ENCODE measurements around the gene EXOSC7.

DNA sequence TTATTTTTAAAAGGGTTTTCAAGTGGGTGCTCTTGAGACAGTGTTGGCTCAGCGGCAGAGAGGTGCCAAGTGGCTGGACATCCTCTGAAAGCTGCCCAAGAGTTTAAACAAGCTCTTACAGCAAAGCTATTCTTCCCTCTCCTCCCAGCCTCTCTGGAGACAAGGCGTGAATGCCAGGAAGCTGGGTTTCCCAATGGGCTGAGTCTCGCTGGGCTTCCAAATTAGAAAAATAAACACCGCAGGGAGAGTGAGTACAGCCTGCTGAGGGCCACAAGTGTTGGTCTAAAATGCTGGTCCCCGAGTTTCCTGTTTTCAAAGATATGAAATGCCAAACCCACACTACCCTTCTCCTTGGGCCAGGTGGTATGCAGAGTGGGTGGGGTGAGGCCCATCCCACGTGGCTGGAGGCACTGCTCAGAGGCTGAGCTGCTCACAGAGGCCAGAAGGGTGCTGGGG is 36.4 kb upstream of the EXOSC7 start:
- TF ChIP-seq, protein P1, sequence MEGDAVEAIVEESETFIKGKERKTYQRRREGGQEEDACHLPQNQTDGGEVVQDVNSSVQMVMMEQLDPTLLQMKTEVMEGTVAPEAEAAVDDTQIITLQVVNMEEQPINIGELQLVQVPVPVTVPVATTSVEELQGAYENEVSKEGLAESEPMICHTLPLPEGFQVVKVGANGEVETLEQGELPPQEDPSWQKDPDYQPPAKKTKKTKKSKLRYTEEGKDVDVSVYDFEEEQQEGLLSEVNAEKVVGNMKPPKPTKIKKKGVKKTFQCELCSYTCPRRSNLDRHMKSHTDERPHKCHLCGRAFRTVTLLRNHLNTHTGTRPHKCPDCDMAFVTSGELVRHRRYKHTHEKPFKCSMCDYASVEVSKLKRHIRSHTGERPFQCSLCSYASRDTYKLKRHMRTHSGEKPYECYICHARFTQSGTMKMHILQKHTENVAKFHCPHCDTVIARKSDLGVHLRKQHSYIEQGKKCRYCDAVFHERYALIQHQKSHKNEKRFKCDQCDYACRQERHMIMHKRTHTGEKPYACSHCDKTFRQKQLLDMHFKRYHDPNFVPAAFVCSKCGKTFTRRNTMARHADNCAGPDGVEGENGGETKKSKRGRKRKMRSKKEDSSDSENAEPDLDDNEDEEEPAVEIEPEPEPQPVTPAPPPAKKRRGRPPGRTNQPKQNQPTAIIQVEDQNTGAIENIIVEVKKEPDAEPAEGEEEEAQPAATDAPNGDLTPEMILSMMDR (IDR thresholded peaks at IDR 0.05; ENCODE audit: poor library complexity, severe bottlenecking) = no peak
- TF ChIP-seq EP300 (conservative IDR thresholded peaks at IDR 0.05; ENCODE audit: poor library complexity, severe bottlenecking) (no peak), EZH2 (IDR thresholded peaks at IDR 0.05; ENCODE audit: borderline replicate concordance, insufficient read depth, low read length, poor library complexity, severe bottlenecking) (no peak), POLR2AphosphoS5 (IDR thresholded peaks at IDR 0.05) (no peak)
- TF ChIP-seq, protein P2, sequence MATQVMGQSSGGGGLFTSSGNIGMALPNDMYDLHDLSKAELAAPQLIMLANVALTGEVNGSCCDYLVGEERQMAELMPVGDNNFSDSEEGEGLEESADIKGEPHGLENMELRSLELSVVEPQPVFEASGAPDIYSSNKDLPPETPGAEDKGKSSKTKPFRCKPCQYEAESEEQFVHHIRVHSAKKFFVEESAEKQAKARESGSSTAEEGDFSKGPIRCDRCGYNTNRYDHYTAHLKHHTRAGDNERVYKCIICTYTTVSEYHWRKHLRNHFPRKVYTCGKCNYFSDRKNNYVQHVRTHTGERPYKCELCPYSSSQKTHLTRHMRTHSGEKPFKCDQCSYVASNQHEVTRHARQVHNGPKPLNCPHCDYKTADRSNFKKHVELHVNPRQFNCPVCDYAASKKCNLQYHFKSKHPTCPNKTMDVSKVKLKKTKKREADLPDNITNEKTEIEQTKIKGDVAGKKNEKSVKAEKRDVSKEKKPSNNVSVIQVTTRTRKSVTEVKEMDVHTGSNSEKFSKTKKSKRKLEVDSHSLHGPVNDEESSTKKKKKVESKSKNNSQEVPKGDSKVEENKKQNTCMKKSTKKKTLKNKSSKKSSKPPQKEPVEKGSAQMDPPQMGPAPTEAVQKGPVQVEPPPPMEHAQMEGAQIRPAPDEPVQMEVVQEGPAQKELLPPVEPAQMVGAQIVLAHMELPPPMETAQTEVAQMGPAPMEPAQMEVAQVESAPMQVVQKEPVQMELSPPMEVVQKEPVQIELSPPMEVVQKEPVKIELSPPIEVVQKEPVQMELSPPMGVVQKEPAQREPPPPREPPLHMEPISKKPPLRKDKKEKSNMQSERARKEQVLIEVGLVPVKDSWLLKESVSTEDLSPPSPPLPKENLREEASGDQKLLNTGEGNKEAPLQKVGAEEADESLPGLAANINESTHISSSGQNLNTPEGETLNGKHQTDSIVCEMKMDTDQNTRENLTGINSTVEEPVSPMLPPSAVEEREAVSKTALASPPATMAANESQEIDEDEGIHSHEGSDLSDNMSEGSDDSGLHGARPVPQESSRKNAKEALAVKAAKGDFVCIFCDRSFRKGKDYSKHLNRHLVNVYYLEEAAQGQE (IDR thresholded peaks at IDR 0.05; ENCODE audit: borderline replicate concordance) = no peak
